Right atrium auricular region (tissue), 2 donors: Measurements from ENCODE around the gene APOA1. TPM values are rescaled to one million over a fixed set of nuclear protein-coding genes. Genes with fewer than 3 reads are reported as not detected.
A peak's percentile ranks its signal among the peaks of the same experiment; 100 is the strongest.

Source experiments
- DNase-seq: peaks from one replicate; pipeline ENCODE4 v3.0.0-alpha.2; 2019; ENCODE audit warnings: low spot score
- H3K27ac ChIP-seq, 2 donors: fragments of 200-600 bp; sonication (generic); 1 replicate in 1 of 2; 2 replicates in 1 of 2; pipeline ENCODE4 v1.5.1; 2016 to 2019
- H3K27me3 ChIP-seq, 2 donors: fragments of 200-600 bp; sonication (generic); one replicate each; pipeline versions ENCODE4 v1.5.1 to v1.6.0; 2017 to 2019
- H3K36me3 ChIP-seq: fragments of 200-600 bp; sonication (generic); one replicate; pipeline ENCODE4 v1.5.1; 2016
- H3K4me1 ChIP-seq, 2 donors: fragments of 200-600 bp; sonication (generic); one replicate each; pipeline versions ENCODE4 v1.5.1 to v1.6.0; 2017 to 2019
- H3K4me3 ChIP-seq, 2 donors: fragments of 200-600 bp; sonication (generic); 1 replicate in 1 of 2; 2 replicates in 1 of 2; pipeline ENCODE4 v1.5.1; 2017 to 2019; ENCODE audit warnings: mild to moderate bottlenecking in 1 of 2, moderate library complexity in 1 of 2
- H3K9me3 ChIP-seq, 2 donors: fragments of 200-600 bp; sonication (generic); one replicate each; pipeline ENCODE4 v1.5.1; 2019
- CTCF ChIP-seq, 2 donors: fragments of 200-600 bp; sonication (generic); IDR thresholded peaks; one replicate each; pipeline ENCODE4 v1.5.1; 2019; ENCODE audit warnings: antibody characterized with exemption in 2 of 2
- total RNA-seq, 2 donors: library from RNA; depleted of rRNA; stranded (reverse); fragments of >200 nt; gene quantifications; one replicate each; pipeline ENCODE4 v1.1.0, GENCODE V29; 2016

APOA1 gene
- total RNA-seq, 2 donors from 2014 or later = 4.5 to 9.5 TPM

GRCh38 chr11:116791813-116792143 lies 45.6 kb downstream of the APOA1 start, which contains the start of gene APOA5:
APOA5 (minus strand) TSS chr11:116791879; CDS start chr11:116791860, 19 bp downstream.
- Histone ChIP-seq H3K4me3 (peak within 1 kb of the TSS in 1 of 2 donors; percentile 27), H3K9me3 (no peaks in the 10 kb centered on the region)

GRCh38 chr11:116791002-116791812 lies 46.2 kb downstream of the APOA1 start:
- Histone ChIP-seq H3K27ac (no peak overlapping the region), H3K9me3 (no peaks in the 10 kb centered on the region), H3K27me3 (no peaks in the 10 kb centered on the region), H3K36me3 (peaks cover 1% of the 10 kb centered on the region), H3K4me1 (peaks cover 0 to 27% of the 10 kb centered on the region in 2 donors), H3K4me3 (peak overlapping the region in 1 of 2 donors; percentile 27)
- DNase-seq = peak; percentile 74
- TF ChIP-seq CTCF (IDR thresholded peaks at IDR 0.05) = peak; percentile 91 to 95

More at GRCh38 chr11:116791813-116792143, 45.6 kb downstream of the APOA1 start, which contains the start of gene APOA5:
- no peaks in the 10 kb centered on the region for H3K27me3 ChIP-seq
- no peak for TF ChIP-seq CTCF (IDR thresholded peaks at IDR 0.05)
- peaks cover 0 to 22% of the 10 kb centered on the region in 2 donors for H3K4me1 ChIP-seq
- H3K27ac ChIP-seq = no peak within 1 kb of the TSS
- DNase-seq = no peak
- H3K36me3 ChIP-seq = no peaks in the 10 kb centered on the region

- no peak for TF ChIP-seq CTCF (IDR thresholded peaks at IDR 0.05)
- H3K27ac ChIP-seq = no peak overlapping the region
- DNase-seq = no peak
Measured at GRCh38 chr11:116790167-116791001, 47.0 kb downstream of the APOA1 start.

GRCh38 chr11:116788975-116789374 lies 48.4 kb downstream of the APOA1 start:
- no peaks in the 10 kb centered on the region for H3K9me3 ChIP-seq
- H3K36me3 ChIP-seq = peaks cover 23% of the 10 kb centered on the region
- H3K27me3 ChIP-seq = no peaks in the 10 kb centered on the region
- no peak for DNase-seq
- H3K4me1 ChIP-seq = peaks cover 0 to 29% of the 10 kb centered on the region in 2 donors
- TF ChIP-seq CTCF (IDR thresholded peaks at IDR 0.05) = no peak
- no peak overlapping the region for H3K4me3 ChIP-seq
- H3K27ac ChIP-seq = no peak overlapping the region

More at GRCh38 chr11:116790167-116791001, 47.0 kb downstream of the APOA1 start:
- H3K4me3 ChIP-seq = no peak overlapping the region
- no peaks in the 10 kb centered on the region for H3K9me3 ChIP-seq
- H3K4me1 ChIP-seq = peaks cover 0 to 29% of the 10 kb centered on the region in 2 donors
- H3K27me3 ChIP-seq = no peaks in the 10 kb centered on the region
- H3K36me3 ChIP-seq = peaks cover 9% of the 10 kb centered on the region

GRCh38 chr11:116788534-116788933 lies 48.9 kb downstream of the APOA1 start:
- Histone ChIP-seq H3K9me3 (no peaks in the 10 kb centered on the region), H3K36me3 (peaks cover 24% of the 10 kb centered on the region), H3K27ac (peak overlapping the region; percentile 82 to 89), H3K27me3 (no peaks in the 10 kb centered on the region), H3K4me3 (peak overlapping the region; percentile 96 to 97), H3K4me1 (peaks cover 0 to 29% of the 10 kb centered on the region in 2 donors)
- TF ChIP-seq CTCF (IDR thresholded peaks at IDR 0.05) = no peak
- no peak for DNase-seq
